DMS114 treated with DMSO at 0.1 percent for 48 hours (cell line): Measurements from ENCODE around the gene PIEZO1.
"Not testable (repeated sequence)": the region's sequence is repeated elsewhere in the genome, so short reads cannot be mapped to it uniquely, and the experiment has no call there.

Experiments used
- DNase-seq: peaks from one replicate; lab custom pipeline; 2025; ENCODE audit not compliant: unreplicated experiment; lab: John Stamatoyannopoulos, UW

The PIEZO1 gene

GRCh38 chr16:88785106-88785924, at the start of gene PIEZO1:
TSS of gene PIEZO1 (minus strand) at chr16:88785220. CDS start at chr16:88784964, 256 bp downstream.
- no peak for DNase-seq

- DNase-seq: no peak
Observed at GRCh38 chr16:88834670-88835069, 49.6 kb upstream of the PIEZO1 start.

- DNase-seq: no peak
Observed at GRCh38 chr16:88833086-88833485, 48.1 kb upstream of the PIEZO1 start.

GRCh38 chr16:88831838-88832237, 46.8 kb upstream of the PIEZO1 start:
- DNase-seq: no peak

GRCh38 chr16:88830783-88831182, 45.8 kb upstream of the PIEZO1 start:
- no peak for DNase-seq

GRCh38 chr16:88830258-88830657, 45.2 kb upstream of the PIEZO1 start:
- DNase-seq: no peak

GRCh38 chr16:88828711-88829110, 43.7 kb upstream of the PIEZO1 start:
- no peak for DNase-seq

- no peak for DNase-seq
Observed at GRCh38 chr16:88827727-88828126, 42.7 kb upstream of the PIEZO1 start.

- DNase-seq: no peak
Observed at GRCh38 chr16:88826070-88826840, 41.2 kb upstream of the PIEZO1 start.

GRCh38 chr16:88825146-88825545, 40.1 kb upstream of the PIEZO1 start:
- DNase-seq: no peak

GRCh38 chr16:88824256-88825077, 39.4 kb upstream of the PIEZO1 start:
- no peak for DNase-seq

- not testable (repeated sequence) for DNase-seq
Observed at GRCh38 chr16:88823646-88824045, 38.6 kb upstream of the PIEZO1 start.

GRCh38 chr16:88822281-88823040, 37.4 kb upstream of the PIEZO1 start:
- DNase-seq: no peak

GRCh38 chr16:88821168-88821850, 36.3 kb upstream of the PIEZO1 start:
- no peak for DNase-seq

GRCh38 chr16:88820385-88821025, 35.5 kb upstream of the PIEZO1 start:
- no peak for DNase-seq

- no peak for DNase-seq
Observed at GRCh38 chr16:88819126-88819525, 34.1 kb upstream of the PIEZO1 start.

GRCh38 chr16:88818575-88818874, 33.5 kb upstream of the PIEZO1 start:
- DNase-seq: no peak

- DNase-seq: no peak
Observed at GRCh38 chr16:88817785-88818574, 33.0 kb upstream of the PIEZO1 start.
